HEK293T (cell line): Measurements from ENCODE around the gene GINS2.

ENCODE experiments used
- CTCF ChIA-PET: fragments of 350-600 bp; formaldehyde crosslinking; extraction: SDS; loops from one replicate; lab custom pipeline; 2021; ENCODE audit warnings: antibody characterized with exemption, inconsistent platforms; lab: Yijun Ruan, JAX
- POLR2A ChIA-PET: fragments of 350-600 bp; formaldehyde crosslinking; extraction: SDS; loops from one replicate; lab custom pipeline; 2020; ENCODE audit warnings: antibody characterized with exemption, inconsistent platforms; lab: Yijun Ruan, JAX
- DNase-seq: peaks from one replicate; pipeline ENCODE4 v3.0.0; 2012; ENCODE audit warnings: mixed read lengths; ENCODE audit errors: extremely low spot score
- ARNT ChIP-seq: fragments of 450-650 bp; IDR thresholded peaks from 2 replicates; pipeline ENCODE4 v1.6.1; 2017; ENCODE audit warnings: mild to moderate bottlenecking
- BHLHE40 ChIP-seq: fragments of 450-650 bp; IDR thresholded peaks from 2 replicates; pipeline ENCODE4 v1.6.1; 2016; ENCODE audit warnings: mild to moderate bottlenecking, moderate library complexity, borderline replicate concordance
- CTBP1 ChIP-seq: fragments of 450-650 bp; IDR thresholded peaks from 2 replicates; pipeline ENCODE4 v1.6.1; 2016; ENCODE audit warnings: borderline replicate concordance
- ELF4 ChIP-seq: fragments of 450-650 bp; IDR thresholded peaks from 2 replicates; pipeline ENCODE4 v1.6.1; 2017; ENCODE audit warnings: antibody characterized with exemption
- FOXA1 ChIP-seq: fragments of 450-650 bp; IDR thresholded peaks from 2 replicates; pipeline ENCODE4 v1.6.1; 2016; ENCODE audit warnings: mild to moderate bottlenecking
- FOXK2 ChIP-seq: fragments of 450-650 bp; IDR thresholded peaks from 2 replicates; pipeline ENCODE4 v1.6.1; 2016; ENCODE audit warnings: mild to moderate bottlenecking
- FOXM1 ChIP-seq: fragments of 450-650 bp; IDR thresholded peaks from 2 replicates; pipeline ENCODE4 v1.6.1; 2017; ENCODE audit warnings: mild to moderate bottlenecking, borderline replicate concordance
- HDGF ChIP-seq: fragments of 450-650 bp; IDR thresholded peaks from 2 replicates; pipeline ENCODE4 v1.6.1; 2017; ENCODE audit warnings: antibody characterized with exemption, borderline replicate concordance
- L3MBTL2 ChIP-seq: fragments of 450-650 bp; conservative IDR thresholded peaks from 2 replicates; pipeline ENCODE4 v1.6.1; 2016; ENCODE audit warnings: mild to moderate bottlenecking
- LEF1 ChIP-seq: fragments of 450-650 bp; IDR thresholded peaks from 2 replicates; pipeline ENCODE4 v1.6.1; 2017; ENCODE audit warnings: mild to moderate bottlenecking, borderline replicate concordance
- NFRKB ChIP-seq: fragments of 450-650 bp; IDR thresholded peaks from 2 replicates; pipeline ENCODE4 v1.6.1; 2016; ENCODE audit warnings: mild to moderate bottlenecking, moderate library complexity
- SP1 ChIP-seq: fragments of 450-650 bp; IDR thresholded peaks from 2 replicates; pipeline ENCODE4 v1.6.1; 2017
- SUZ12 ChIP-seq: fragments of 450-650 bp; IDR thresholded peaks from 2 replicates; pipeline ENCODE4 v1.6.1; 2016; ENCODE audit warnings: mild to moderate bottlenecking
- TARDBP ChIP-seq: fragments of 450-650 bp; IDR thresholded peaks from 2 replicates; pipeline ENCODE4 v1.6.1; 2016
- ZNF384 ChIP-seq: fragments of 450-650 bp; IDR thresholded peaks from 2 replicates; pipeline ENCODE4 v1.6.1; 2016
- TF ChIP-seq, protein P1 (sequence below): fragments of 450-650 bp; IDR thresholded peaks from 2 replicates; pipeline ENCODE4 v1.6.1; 2016

Gene GINS2

DNA sequence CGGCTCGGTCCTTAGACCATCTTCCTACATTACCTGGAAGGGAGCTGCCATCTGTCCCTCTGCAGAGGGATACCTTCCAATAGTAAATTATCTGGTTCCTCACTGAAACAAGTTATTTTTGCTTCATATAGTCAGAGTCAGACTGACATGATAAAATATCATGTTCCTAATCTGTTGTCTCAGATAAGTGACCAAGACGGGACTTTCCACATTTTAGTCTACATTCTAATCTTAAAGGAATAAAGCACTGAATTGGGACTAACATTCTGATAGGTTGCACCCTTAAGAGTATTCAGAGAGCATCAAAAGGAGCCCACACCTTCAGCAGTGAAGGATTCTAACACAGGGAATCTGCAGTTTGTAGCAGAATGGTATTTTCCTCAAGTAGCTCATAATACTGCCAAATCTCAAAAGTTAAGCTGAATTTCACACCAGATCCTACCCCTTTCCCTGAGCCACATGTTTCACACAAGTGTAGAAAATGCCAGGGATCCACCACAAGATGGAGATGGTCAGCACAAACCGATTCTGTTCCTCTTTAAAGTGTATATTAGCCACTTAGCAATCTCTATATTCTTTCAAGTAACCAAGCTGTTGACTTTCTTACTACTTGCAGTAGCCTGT, 13.4 kb downstream of the GINS2 start:
- ChIA-PET CTCF (interaction anchor here (3.1 kb wide), 1 partner anchor 41 kb away, joined by 13 read pairs; no protein-coding TSS in a partner anchor), POLR2A (no interaction called here)
- DNase-seq: no peak
- TF ChIP-seq FOXM1 (no peak), L3MBTL2 (0 out of 2 replicates have a peak, but pooled peaks have one; percentile 12)

GRCh38 chr16:85674828-85675227, 13.9 kb downstream of the GINS2 start:
- TF ChIP-seq, protein P1, sequence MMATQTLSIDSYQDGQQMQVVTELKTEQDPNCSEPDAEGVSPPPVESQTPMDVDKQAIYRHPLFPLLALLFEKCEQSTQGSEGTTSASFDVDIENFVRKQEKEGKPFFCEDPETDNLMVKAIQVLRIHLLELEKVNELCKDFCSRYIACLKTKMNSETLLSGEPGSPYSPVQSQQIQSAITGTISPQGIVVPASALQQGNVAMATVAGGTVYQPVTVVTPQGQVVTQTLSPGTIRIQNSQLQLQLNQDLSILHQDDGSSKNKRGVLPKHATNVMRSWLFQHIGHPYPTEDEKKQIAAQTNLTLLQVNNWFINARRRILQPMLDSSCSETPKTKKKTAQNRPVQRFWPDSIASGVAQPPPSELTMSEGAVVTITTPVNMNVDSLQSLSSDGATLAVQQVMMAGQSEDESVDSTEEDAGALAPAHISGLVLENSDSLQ: no peak
- TF ChIP-seq LEF1: no peak
- ChIA-PET CTCF (interaction anchor here (3.1 kb wide), 1 partner anchor 42 kb away, joined by 13 read pairs; no protein-coding TSS in a partner anchor), POLR2A (no interaction called here)
- DNase-seq: no peak

GRCh38 chr16:85674418-85674755, 14.4 kb downstream of the GINS2 start:
- POLR2A ChIA-PET: interaction anchor here (0.9 kb wide), 1 partner anchor 14 kb away, joined by 3 read pairs; the partner anchor contains the start of gene GINS2
- TF ChIP-seq L3MBTL2 (no peak), FOXM1 (no peak), HDGF (no peak), CTBP1 (no peak), ARNT (no peak), BHLHE40 (no peak), SUZ12 (no peak), FOXA1 (no peak)
- no peak for DNase-seq
- CTCF ChIA-PET: interaction anchor here (1.3 to 3.1 kb wide), 2 partner anchors 8 to 42 kb away, joined by 3 to 13 read pairs; no protein-coding TSS in a partner anchor

DNA sequence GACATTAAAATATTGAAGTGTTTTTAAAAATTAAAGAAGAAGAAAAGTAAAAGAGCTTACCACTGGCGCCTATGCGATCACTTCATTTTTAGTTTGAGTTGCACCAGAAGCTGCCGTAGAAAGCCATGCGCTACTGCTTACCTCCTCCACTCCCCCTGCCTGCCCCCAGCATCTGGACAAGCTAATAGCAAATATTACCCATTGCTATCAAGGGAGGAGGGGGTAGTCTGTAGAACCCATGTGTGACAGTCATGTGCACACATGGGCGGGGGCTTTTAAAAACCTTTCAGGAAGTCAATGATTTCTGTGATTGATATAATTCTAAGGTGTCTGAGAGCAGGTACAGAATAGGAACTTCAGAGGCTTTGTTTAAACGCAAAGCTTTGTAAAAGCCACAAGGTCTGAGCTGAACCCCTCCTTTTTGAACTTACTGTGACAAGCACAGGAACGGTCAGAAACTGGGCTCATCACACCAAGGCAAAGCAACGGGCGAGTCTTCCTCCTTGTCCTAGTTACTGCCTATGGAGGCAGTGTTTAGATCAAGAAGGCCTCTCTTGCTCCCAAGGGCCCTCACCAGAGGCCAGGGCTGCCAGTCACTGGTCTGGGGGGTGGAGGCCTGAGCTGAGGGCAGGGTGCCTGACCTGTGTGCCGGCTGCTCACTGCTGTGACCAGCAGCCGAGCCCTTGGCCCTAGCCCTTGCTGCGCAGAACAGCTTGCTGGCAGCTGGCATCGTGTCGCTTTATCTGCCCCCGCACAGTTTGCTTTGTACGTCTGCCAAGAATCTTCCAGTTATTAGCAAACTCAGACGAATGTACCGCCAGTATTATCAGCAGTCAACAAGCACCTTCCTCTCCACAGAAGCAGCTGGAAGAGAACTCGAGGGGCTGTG, 15.0 kb downstream of the GINS2 start:
- POLR2A ChIA-PET: interaction anchor here (0.9 kb wide), 1 partner anchor 15 kb away, joined by 3 read pairs; the partner anchor contains the start of gene GINS2
- no peak for DNase-seq
- TF ChIP-seq FOXK2 (no peak), ELF4 (no peak), ARNT (no peak), HDGF (no peak), SUZ12 (no peak), SP1 (no peak), BHLHE40 (no peak), ZNF384 (no peak), NFRKB (no peak), TARDBP (no peak), FOXM1 (no peak), L3MBTL2 (no peak), LEF1 (no peak), FOXA1 (no peak), CTBP1 (no peak)
- TF ChIP-seq, protein P1: no peak
- CTCF ChIA-PET: interaction anchor here (1.3 to 3.1 kb wide), 2 partner anchors 9 to 43 kb away, joined by 3 to 13 read pairs; no protein-coding TSS in a partner anchor

DNA sequence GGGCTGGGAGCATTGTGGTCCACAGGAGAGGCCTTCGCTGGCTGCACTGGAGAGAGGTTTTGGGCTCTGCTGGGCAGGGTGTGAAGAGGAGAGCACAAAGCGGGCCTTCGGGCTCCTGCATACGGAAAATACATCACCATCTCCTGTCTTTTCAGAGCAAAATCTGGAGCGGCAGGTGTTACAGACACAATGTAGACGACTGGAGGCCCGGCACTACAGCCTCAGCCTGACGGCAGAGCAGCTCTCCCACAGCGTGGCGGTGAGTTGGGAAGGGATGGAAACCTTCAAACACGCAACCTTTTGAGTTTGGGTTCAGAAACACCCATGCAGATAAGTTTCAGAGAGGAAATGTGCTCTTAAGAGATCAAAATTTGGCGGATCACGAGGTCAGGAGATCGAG, 17.9 kb downstream of the GINS2 start:
- CTCF ChIA-PET: no interaction called here
- POLR2A ChIA-PET: no interaction called here
- TF ChIP-seq FOXK2: no peak
- no peak for TF ChIP-seq ELF4
- no peak for TF ChIP-seq HDGF
- no peak for TF ChIP-seq BHLHE40
- no peak for TF ChIP-seq FOXA1
- no peak for TF ChIP-seq L3MBTL2
- no peak for TF ChIP-seq CTBP1
- no peak for TF ChIP-seq LEF1
- TF ChIP-seq ARNT: no peak
- no peak for TF ChIP-seq TARDBP
- TF ChIP-seq FOXM1: no peak
- no peak for TF ChIP-seq SUZ12
- no peak for TF ChIP-seq NFRKB
- TF ChIP-seq, protein P1: no peak

GRCh38 chr16:85668676-85669424, 19.9 kb downstream of the GINS2 start:
- no peak for DNase-seq
- TF ChIP-seq ZNF384 (no peak), TARDBP (no peak), HDGF (no peak), ARNT (no peak), SUZ12 (no peak), LEF1 (no peak), SP1 (no peak), L3MBTL2 (no peak), FOXA1 (no peak), CTBP1 (no peak), FOXK2 (no peak), FOXM1 (no peak), BHLHE40 (no peak), ELF4 (no peak), NFRKB (no peak)
- TF ChIP-seq, protein P1: no peak
- ChIA-PET POLR2A (no interaction called here), CTCF (no interaction called here)

More for the DNA sequence above, 17.9 kb downstream of the GINS2 start:
- DNase-seq: no peak
